ENCODE data around the gene UBE4B. TPM values are rescaled to one million over a fixed set of nuclear protein-coding genes. Genes with fewer than 3 reads are reported as not detected.

UBE4B gene
- total and polyA plus RNA-seq, 9 of the 15 experiments (the other 6 are each of a cell fraction or from before 2014, with no cell fraction given), result 11.7 to 73.7 (median 40.1) TPM

DNA sequence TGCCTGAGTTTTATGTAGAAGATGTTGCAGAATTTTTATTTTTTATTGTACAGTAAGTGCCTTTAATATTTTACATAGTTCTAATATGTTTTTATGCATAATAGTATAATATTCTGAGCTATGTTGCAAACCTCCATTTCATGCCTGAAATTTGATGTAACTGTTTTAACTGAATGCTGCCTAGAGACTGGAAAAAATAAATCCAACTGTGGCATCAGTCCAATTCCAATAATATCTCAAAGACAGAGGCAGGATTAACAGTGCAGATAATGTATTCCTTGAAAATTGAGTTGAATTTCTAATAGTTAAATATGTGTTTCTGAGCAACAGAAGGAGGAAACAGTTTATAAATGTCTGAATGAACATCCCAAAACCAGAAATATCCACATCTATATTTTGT, 116.5 kb downstream of the UBE4B start:
- intact Hi-C loops (cut with micrococcal nuclease) (no loop called here), in situ Hi-C loops (cut with MboI) (no loop called here)
- no peak for ATAC-seq
- FAIRE-seq, result no peak
- ChIA-PET CTCF (ENCODE audit: low intra/inter-chr PET ratio) (no interaction called here), POLR2A (no interaction called here)
- H3K4me1 ChIP-seq (replicated peaks in 1 of 2; ENCODE audit: control insufficient read depth in 2 of 2, insufficient read depth in 2 of 2, low read length in 2 of 2), result no peaks in the 10 kb centered on the region
- H3K9me3 ChIP-seq (replicated peaks; ENCODE audit: control insufficient read depth, insufficient read depth, low read depth, low read length), result no peaks in the 10 kb centered on the region
- no peaks in the 10 kb centered on the region for H3K9me1 ChIP-seq (ENCODE audit: control insufficient read depth, insufficient read depth, low read length)
- H3K4me3 ChIP-seq, result no peak overlapping the region
- H3K27me3 ChIP-seq (ENCODE audit: control insufficient read depth in 2 of 2, insufficient read depth in 2 of 2, low read length in 2 of 2), result no peaks in the 10 kb centered on the region
- no peaks in the 10 kb centered on the region for H3K79me2 ChIP-seq (ENCODE audit: control insufficient read depth, insufficient read depth, low read length)
- peaks cover 43% of the 10 kb centered on the region for H3K36me3 ChIP-seq (ENCODE audit: control insufficient read depth, insufficient read depth, low read length)
- H4K20me1 ChIP-seq (replicated peaks; ENCODE audit: control insufficient read depth, insufficient read depth, low read length), result no peaks in the 10 kb centered on the region
- H3K27ac ChIP-seq (ENCODE audit: extremely low read depth, low read depth, low read length), result no peak overlapping the region
- H3K4me2 ChIP-seq (ENCODE audit: insufficient read depth, low read length), result no peak overlapping the region
- BruUV-seq (replicated peaks), result no TSS peak
- DNase-seq (ENCODE audit: extremely low read depth in 1 of 4, low spot score in 3 of 4), result no peak
- no peak overlapping the region for H2AFZ ChIP-seq (ENCODE audit: low read depth, low read length)
- TF ChIP-seq HDGF (IDR thresholded peaks at IDR 0.05), result no peak
- TF ChIP-seq, protein P1, sequence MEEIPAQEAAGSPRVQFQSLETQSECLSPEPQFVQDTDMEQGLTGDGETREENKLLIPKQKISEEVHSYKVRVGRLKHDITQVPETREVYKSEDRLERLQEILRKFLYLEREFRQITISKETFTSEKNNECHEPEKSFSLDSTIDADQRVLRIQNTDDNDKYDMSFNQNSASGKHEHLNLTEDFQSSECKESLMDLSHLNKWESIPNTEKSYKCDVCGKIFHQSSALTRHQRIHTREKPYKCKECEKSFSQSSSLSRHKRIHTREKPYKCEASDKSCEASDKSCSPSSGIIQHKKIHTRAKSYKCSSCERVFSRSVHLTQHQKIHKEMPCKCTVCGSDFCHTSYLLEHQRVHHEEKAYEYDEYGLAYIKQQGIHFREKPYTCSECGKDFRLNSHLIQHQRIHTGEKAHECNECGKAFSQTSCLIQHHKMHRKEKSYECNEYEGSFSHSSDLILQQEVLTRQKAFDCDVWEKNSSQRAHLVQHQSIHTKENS (CRISPR knock-in tag; IDR thresholded peaks at IDR 0.05), result no peak
- no peak for TF ChIP-seq ZSCAN32 (CRISPR knock-in tag; IDR thresholded peaks at IDR 0.05)
- no peak for TF ChIP-seq CHD1 (IDR thresholded peaks at IDR 0.05; ENCODE audit: low read length)
- no peak for TF ChIP-seq TCF3 (CRISPR knock-in tag; IDR thresholded peaks at IDR 0.05)
- TF ChIP-seq, protein P2, sequence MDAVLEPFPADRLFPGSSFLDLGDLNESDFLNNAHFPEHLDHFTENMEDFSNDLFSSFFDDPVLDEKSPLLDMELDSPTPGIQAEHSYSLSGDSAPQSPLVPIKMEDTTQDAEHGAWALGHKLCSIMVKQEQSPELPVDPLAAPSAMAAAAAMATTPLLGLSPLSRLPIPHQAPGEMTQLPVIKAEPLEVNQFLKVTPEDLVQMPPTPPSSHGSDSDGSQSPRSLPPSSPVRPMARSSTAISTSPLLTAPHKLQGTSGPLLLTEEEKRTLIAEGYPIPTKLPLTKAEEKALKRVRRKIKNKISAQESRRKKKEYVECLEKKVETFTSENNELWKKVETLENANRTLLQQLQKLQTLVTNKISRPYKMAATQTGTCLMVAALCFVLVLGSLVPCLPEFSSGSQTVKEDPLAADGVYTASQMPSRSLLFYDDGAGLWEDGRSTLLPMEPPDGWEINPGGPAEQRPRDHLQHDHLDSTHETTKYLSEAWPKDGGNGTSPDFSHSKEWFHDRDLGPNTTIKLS (IDR thresholded peaks at IDR 0.05; ENCODE audit: borderline replicate concordance, low read depth), result no peak
- TF ChIP-seq NR3C1 (CRISPR knock-in tag; IDR thresholded peaks at IDR 0.05), result no peak
- no peak for TF ChIP-seq GTF2E2 (tag; IDR thresholded peaks at IDR 0.05)
- TF ChIP-seq EP300 (IDR thresholded peaks at IDR 0.05; ENCODE audit: low read length), result no peak
- no peak for TF ChIP-seq TEAD2 (tag; IDR thresholded peaks at IDR 0.05)
- no peak overlapping the region for H3K9ac ChIP-seq (ENCODE audit: insufficient read depth in 1 of 2, low read depth in 2 of 2, low read length in 2 of 2)

All from K562 (cell line).